CD4-positive, alpha-beta T cell treated with Interleukin-4 for 4 hours (primary cell): ENCODE measurements around the gene OR52E1.
"Not testable (repeated sequence)": the region's sequence is repeated elsewhere in the genome, so short reads cannot be mapped to it uniquely, and the experiment has no call there.

Experiments used
- DNase-seq: peaks from one replicate; pipeline ENCODE4 v3.0.0-alpha.2; 2020

OR52E1 gene

DNA sequence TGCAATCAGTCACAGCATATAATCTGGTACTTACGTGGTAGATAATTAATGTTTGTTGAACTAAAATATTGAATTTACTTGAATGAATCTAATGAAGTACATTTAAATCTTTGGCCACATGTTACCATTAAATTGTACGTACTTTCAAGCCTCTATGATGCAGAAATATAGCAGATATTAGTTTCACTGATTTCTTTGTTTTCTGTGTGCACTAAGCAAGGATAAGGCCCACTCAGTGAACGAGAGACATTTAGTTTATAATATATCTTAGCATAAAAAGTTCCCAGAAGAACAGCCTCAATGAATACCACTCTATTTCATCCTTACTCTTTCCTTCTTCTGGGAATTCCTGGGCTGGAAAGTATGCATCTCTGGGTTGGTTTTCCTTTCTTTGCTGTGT lies at the start of gene OR52E1:
Gene OR52E1, plus strand, starts transcription at position 301 of the 400 bp plus-strand sequence.
- DNase-seq, result no peak

DNA sequence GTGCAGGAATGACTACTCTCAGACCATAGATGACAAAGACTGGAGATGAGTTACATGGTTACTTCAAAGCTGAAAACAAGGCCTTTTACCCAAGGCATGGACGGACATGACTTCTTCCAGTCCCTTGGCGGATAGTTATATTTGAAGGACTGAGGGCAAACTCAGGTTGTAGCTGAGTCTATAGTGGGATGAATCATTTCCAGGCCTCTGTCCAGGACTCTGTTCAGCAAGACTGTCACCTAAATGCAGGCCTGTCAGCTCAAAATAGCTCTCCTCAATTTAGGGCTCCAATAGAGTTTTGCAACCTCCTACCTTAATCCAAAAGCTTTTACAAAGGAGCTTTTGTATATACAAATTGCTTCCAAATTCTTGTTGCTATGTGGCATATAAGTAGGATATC lies 47.4 kb upstream of the OR52E1 start:
- DNase-seq, result no peak

DNA sequence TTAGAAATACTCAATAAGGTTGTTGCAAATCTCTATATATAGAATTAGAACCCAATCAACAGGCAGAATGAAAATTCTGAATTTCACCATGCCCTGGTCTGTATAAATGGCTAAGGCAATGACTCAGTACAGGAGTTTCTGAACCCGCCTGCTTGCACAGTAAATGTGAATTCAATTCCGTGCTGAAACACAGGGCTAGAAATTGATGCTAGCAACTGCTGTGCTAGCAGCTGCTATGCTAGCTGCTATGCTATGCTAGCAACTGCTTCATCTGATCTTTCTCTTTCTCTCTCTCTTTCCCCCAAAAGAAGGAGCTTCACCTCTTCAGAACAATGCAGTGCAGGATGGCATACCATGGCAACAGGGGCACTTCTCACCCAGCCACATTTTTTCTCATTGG lies 32.7 kb upstream of the OR52E1 start:
- no peak for DNase-seq

DNA sequence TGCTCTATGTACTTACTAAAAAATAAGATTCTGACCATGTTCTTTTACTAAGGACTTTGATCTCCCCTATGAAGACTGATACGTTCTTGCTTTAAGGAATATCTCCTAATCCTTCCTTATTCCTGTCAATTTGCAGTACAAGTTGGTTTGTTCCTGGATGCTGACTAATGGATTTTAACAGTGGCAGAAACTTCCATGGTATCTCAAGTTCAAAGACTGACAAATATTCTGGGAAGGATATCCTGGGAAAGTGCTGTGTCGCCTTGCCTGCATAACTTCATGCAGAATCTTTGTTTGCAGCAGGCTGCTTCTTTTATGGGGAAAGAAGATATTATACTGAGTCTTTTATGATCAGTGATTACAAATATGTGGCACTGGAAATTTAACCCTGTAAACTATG lies 31.4 kb upstream of the OR52E1 start:
- DNase-seq, result no peak

DNA sequence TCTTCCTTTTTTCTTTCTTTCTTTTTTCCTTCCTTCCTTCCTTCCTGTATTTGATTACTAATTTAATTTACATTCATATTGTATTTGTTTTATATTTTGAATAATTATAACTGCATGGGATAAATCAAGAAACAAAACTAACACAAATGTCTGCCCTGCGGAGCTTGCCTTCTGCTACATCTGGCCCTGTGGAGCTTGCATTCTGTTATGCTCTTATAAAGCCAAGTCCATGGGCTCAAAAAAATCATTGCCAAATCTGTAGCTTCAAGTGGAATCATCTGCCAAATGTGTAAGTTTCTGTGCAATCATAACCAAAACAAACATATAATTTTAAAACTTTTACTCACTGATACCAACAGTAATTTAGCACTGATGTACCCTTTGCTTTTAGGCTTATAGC lies 31.0 kb upstream of the OR52E1 start:
- DNase-seq, result no peak

DNA sequence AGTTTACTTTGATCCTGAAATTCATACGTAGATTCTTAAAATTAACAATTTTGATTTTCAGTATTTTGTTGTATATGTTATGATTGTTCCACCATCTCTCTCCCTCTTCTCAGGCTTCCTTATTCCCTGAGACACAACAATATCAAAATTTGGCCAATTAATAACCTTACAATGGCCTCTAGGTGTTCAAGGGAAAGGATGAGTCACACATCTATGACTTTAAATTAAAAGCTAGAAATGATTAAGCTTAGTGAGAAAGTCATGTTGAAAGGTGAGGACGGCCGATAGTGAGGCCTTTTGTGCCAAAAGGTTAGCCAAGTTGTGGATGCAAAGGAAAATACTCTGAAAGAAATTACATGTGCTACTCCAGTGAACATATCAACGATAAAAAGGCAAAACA lies 28.5 kb upstream of the OR52E1 start:
- DNase-seq, result no peak

DNA sequence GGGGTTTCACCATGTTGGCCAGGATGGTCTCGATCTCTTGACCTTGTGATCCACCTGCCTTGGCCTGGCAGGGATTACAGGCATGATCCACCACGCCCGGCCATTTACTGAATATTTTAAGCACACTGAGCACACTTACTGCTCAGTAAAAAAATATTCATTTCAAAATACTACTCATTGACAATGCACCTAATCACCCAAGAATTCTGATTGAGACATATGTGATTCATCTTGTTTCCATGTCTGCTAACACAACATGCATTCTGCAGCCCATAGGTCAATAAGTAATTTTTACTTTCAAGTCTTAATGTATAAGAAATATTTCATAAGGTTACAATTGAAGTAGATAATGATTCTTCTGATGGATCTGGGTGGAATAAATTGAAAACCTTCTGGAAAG lies 27.3 kb upstream of the OR52E1 start:
- DNase-seq, result no peak

DNA sequence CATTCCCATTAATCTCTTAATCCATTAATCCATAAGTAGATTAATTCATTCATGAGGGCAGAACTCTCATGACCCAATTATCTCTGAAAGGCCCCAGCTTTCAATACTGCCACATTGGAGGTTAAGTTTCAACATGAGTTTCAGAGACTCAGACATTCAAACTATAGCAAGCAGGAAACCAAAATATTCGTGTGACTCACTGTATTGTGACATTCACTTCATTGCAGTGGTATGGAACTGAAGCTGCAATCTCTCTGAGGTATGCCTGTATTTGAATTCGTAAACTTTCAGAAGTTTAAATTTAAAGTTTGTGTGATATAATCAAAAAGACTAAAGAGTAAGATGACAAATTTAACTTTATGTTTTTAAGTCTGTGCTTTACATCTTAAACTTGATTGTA lies 26.0 kb upstream of the OR52E1 start:
- DNase-seq, result no peak

DNA sequence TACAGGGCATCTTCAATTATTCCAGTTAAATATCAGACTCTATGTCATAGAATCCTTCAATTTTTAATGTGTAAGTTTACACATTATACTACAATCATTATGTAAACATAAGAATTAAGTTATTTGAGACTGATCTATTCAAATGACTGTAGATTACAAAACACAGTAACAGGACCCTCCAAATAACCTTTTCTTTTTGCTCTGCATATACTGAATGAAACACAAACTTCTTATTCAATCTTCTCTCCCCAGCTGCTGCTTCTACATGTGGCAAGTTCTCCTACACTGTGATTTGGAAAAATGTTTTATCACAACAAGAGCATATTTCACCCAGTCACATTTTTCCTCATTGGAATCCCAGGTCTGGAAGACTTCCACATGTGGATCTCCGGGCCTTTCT lies 23.1 kb upstream of the OR52E1 start, which contains the start of gene OR52J3:
Gene OR52J3, plus strand, starts transcription at position 301 of the 400 bp plus-strand sequence. Its CDS starts 0 bp downstream, at position 301.
- DNase-seq, result no peak

DNA sequence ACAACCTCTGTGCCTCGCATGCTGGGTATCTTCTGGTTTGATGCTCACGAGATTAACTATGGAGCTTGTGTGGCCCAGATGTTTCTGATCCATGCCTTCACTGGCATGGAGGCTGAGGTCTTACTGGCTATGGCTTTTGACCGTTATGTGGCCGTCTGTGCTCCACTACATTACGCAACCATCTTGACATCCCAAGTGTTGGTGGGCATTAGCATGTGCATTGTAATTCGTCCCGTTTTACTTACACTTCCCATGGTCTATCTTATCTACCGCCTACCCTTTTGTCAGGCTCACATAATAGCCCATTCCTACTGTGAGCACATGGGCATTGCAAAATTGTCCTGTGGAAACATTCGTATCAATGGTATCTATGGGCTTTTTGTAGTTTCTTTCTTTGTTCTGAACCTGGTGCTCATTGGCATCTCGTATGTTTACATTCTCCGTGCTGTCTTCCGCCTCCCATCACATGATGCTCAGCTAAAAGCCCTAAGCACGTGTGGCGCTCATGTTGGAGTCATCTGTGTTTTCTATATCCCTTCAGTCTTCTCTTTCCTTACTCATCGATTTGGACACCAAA lies 22.5 kb upstream of the OR52E1 start:
- no peak for DNase-seq

DNA sequence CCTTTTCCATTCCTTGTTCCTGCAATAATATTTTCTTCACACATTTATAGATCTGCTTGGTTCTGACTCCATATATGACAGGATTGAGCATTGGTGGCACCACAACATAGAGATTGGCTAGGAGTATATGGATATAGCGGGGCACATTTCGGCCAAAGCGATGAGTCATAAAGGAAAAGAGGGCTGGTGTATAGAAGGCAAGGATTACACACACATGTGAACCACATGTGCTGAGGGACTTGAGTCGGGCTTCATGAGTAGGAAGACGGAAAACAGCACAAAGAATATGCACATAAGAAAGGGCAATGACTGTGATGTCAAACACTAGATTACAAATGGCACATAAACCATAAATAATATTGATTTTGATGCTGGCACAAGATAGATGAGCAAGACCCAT lies 10.7 kb upstream of the OR52E1 start:
- not testable (repeated sequence) for DNase-seq

DNA sequence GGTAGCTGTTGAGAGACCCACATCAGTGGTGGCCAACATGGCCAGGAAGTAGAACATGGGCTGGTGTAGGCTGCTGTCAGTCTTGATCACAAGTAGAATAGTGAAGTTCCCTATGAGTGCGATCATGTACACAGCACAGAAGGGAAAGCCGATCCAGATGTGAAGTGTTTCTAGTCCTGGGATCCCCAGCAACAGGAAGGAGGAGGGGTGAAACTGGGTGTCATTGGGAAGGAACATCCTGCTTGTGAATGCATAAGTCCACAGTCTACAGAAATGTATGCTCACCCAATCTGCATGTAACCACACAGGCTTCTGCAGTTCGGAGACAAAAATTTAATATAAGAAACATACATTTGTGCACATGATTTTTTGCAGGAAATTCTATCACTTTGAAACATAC lies 10.0 kb upstream of the OR52E1 start, which contains the start of gene OR52E2:
Gene OR52E2, minus strand, starts transcription at position 237 of the 400 bp plus-strand sequence. Its CDS starts 0 bp downstream, at position 237.
- no peak for DNase-seq

DNA sequence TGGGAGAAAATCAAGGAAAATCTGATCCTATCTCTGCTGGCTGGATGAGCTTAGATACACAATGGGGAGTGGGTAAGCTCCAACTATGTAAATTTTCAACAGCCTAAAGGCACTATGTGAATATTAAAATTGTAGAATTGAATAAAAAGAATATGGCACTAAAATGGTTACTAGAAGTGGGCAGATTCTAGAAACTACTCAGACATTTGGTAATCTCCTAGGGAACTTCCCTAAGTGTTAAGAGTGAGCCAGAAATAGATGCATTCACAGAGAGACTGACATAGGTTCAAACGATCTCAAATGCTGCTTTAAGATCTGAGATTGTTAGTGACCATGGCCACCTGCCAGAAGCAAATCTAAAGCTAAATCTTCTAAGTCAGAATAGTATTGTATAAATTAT lies 4.3 kb upstream of the OR52E1 start:
- no peak for DNase-seq

DNA sequence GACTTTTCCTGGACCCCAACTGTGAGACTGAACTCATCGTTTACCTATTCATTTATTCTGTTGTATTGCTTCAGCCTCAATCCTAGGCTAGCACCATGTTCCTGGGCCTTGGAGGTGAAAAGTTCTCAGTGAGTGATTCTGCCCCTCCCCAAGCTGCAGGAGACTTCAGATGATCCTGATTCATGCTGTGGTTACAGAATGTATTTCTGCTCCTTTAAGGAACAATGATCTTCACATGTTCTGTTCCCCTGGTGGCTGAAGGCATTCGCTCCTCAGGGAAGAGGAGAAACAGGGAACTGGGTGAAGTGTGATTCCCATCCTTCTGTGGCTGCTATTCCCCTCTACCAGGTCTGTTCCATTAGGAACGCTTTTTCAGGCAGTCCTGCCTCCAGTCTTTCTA lies 2.4 kb downstream of the OR52E1 start:
- DNase-seq, result no peak

DNA sequence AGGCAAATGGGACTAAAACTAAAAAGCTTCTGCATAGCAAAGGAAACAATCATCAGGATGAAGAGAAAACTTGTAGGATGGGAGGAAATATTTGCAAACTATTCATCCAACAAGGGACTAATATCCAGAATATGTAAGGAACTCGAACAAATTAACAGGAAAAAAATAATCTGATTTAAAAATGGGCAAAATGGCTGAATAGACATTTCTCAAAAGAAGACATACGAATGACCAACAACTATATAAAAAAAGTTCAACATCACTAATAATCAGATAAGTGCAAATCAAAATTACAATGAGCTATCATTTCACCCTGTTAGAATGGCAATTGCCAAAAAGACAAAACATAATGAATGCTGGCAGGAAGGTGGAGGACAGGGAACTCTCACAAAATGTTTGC lies 12.0 kb downstream of the OR52E1 start:
- DNase-seq, result no peak

DNA sequence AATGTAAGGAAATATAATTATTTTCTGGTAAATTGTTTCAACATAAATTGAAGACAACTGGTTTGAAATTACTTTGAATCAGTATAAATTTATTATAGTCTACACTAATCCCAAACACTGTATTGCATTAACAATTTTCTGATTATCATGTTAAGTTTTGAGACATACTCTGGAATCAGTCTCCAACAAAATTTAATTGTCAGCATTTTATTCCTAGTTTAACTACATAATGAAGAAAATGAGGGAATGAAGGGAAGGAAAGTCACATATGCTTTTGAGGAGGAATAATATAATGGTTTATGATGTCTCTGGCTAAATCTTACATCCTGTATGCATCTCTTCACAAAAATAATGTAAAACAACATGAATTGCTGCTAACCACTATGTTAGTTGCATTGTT lies 14.2 kb downstream of the OR52E1 start:
- no peak for DNase-seq

DNA sequence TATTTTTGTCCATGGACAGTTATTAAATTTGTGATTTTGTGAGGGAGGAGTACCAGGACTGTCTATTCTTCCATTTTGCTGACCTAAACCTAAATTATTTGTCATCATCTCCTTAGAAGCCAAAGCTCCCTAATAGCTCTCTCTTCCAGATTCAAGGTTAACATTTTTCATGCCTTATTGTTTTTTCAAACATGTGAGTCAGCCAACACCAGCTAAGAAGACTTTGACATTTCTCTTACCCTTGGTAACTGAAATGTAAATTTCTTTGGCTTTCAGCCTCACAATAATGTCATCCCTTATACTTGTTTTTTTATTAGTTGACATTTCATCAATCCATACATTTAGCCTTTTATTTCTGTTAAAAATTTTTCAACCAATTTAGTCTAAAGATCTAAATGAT lies 19.2 kb downstream of the OR52E1 start:
- DNase-seq, result no peak

DNA sequence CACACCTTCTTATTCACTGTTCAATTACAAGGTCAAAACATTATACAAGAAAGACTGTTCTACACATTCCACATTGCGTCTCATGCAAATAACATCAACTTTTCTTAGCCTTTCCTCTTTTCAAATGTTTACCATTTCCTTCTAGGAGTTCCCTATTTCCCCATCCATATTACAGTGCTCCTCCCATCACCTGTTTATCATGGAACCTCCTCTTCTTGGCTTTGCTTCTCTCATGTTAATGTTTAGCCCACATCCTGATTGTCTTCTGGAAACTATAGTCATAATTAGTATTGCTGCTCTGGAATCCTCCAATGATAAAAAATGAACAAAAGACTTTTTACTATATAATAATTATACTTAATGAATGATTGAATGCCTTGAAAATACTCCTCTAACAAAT lies 21.3 kb downstream of the OR52E1 start:
- no peak for DNase-seq

DNA sequence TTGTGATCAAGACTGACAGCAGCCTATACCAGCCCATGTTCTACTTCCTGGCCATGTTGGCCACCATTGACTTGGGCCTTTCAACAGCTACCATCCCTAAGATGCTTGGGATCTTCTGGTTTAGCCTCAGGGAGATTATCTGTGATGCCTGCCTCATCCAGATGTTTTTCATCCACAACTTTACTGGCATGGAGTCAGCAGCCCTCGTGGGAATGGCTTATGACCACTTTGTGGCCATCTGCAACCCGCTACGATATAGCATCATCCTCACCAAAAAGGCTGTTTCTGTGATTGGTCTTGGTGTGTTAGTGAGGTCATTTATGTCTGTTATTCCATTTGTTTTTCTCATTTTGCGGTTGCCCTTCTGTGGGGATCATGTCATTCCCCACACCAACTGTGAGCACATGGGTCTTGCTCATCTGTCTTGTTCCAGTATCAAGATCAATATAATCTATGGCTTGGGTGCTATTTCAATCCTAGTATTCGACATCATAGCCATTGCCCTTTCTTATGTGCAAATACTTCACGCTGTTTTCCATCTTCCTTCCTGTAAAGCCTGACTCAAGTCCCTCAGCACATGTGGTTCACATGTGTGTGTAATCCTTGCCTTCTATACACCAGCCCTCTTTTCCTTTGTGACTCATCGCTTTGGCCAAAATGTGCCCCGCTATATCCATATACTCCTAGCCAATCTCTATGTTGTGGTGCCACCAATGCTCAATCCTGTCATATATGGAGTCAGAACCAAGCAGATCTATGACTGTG lies 23.6 kb downstream of the OR52E1 start:
- DNase-seq, result no peak

DNA sequence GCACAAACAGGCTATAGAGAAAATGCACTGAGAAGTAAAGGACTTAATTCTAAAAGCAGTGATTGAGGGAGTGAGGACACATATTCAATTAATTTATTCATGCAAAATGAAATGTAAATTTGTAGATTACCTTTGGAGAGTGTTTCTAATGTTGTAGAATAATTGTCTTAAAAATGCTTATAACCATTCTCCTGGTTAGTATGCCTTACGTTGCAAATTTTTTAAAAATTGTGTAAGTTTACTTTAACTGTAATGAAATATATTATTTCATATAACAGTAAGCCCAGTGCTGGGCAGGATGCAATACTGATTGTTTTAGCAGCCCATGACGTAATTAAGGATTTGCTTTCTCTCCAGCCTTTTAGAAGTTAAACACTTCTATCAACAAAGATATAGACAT lies 26.6 kb downstream of the OR52E1 start:
- DNase-seq, result no peak

DNA sequence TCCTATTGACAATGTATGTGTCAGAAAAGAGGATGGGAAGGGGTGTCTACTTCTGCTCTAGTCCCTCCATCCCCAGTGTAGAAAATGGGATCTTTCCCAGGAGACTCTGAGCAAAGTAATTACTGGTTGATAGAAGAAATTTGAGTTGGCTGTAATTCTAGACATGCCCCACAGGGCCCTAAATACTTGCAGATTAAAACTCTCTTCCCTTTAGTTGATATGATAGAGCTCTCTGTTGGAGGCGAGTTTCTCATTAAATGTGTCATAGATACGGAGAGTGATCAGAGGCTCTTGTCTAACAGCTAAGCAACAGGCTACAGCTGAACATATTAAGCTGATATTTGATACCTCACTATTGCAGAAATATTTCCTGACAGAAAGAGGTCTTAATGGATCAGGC lies 32.9 kb downstream of the OR52E1 start:
- DNase-seq, result no peak

DNA sequence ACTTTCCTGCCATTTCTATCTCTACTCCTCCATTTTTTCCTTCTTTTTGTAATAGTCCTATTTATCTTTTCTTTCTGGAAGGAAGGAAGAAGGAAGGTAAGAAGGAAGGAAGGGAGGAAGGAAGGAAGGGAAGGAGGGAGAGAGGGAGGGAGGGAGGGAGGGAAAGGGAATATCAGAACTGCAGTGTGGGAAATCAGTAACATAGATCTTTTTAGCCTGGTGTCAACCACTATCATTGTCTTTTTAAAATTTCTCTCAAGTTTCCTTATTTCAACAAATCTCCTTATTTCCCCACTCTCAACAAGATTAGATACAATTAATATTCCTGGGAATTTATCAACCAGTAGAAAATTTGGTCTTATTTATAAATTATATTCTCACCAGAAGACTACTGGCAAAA lies 33.7 kb downstream of the OR52E1 start:
- no peak for DNase-seq

DNA sequence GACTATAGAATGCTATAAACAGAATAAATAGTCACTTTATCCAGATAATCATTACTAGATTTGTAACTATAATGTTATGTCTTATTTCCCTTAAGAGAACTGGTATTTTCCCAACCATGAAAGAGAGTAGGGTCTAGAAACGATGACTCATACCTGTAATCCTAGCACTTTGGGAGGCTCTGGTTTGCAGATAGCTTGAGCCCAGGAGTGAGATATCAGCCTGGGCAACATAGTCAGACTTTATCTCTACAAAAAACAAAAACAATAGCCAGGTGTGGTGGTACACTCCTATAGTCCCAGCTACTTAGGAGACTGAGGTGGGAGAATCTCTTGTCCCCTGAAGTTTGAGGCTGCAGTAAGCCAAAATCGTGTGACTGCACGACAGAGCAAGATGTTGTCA lies 37.9 kb downstream of the OR52E1 start:
- no peak for DNase-seq

DNA sequence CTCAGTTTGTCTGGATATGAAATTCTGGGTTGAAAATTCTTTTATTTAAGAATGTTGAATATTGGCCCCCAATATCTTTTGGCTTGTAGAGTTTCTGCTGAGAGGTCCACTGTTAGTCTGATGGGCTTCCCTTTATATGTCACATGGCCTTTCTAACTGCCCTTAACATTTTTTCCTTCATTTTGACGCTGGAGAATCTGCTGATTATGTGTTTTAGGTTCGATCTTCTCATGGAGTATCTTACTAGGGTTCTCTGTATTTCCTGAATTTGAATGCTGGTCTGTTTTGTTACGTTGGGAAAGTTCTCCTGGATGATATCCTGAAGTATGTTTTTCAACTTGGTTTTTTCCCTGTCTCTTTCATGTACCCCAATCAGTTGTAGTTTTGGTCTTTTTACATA lies 46.0 kb downstream of the OR52E1 start:
- DNase-seq, result no peak

DNA sequence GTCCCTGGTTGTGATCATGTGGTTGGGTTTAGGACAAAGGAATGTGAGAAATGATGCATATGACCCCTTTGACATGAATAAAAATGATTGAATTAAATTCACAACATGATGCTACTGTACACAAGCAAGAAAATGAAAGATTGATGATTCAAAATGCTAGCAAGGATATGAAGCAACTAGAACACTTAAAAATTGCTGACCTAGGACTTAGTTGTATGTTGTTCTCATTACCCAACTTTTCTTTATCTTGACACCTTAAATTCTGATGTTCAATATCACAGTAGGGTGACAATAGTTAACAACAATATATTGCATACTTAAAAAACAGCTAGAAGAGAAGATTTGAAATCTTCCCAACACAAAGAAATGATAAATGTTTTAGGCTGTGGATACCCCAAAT lies 48.2 kb downstream of the OR52E1 start:
- DNase-seq, result no peak
